Calu3 (cell line): ENCODE results near the gene OR2C3. TPM values are rescaled to one million over a fixed set of nuclear protein-coding genes. Genes with fewer than 3 reads are reported as not detected.
"Not testable (repeated sequence)": the region's sequence is repeated elsewhere in the genome, so short reads cannot be mapped to it uniquely, and the experiment has no call there.

Experiments
- BruUV-seq: library from RNA; stranded (reverse); fragments of 400-500 nt; replicated peaks from 2 replicates; lab custom pipeline; 2021; lab: Mats Ljungman, UMichigan
- CTCF ChIA-PET: fragments of 300-600 bp; sonication (Branson Sonifier 250); formaldehyde crosslinking; loops from one replicate; lab custom pipeline; 2022; ENCODE audit warnings: antibody characterized with exemption; lab: Charles Lee
- DNase-seq: peaks from one replicate; pipeline ENCODE4 v3.0.0; 2022
- H3K27ac Mint-ChIP-seq: one replicate; pipeline ENCODE4 v1.8.0; 2022; ENCODE audit warnings: mixed read lengths; ENCODE audit not compliant: unreplicated experiment
- H3K27me3 Mint-ChIP-seq: one replicate; pipeline ENCODE4 v1.8.0; 2022; ENCODE audit warnings: mixed read lengths; ENCODE audit not compliant: unreplicated experiment
- H3K36me3 Mint-ChIP-seq: one replicate; pipeline ENCODE4 v1.8.0; 2022; ENCODE audit warnings: mild to moderate bottlenecking, moderate library complexity, mixed read lengths; ENCODE audit not compliant: insufficient read depth, unreplicated experiment
- H3K4me1 Mint-ChIP-seq: one replicate; pipeline ENCODE4 v1.8.0; 2022; ENCODE audit warnings: mild to moderate bottlenecking, low read depth, mixed read lengths; ENCODE audit not compliant: unreplicated experiment
- H3K4me3 Mint-ChIP-seq: one replicate; pipeline ENCODE4 v1.8.0; 2022; ENCODE audit warnings: mild to moderate bottlenecking, low read depth, moderate library complexity, mixed read lengths; ENCODE audit not compliant: unreplicated experiment
- H3K9me3 Mint-ChIP-seq: one replicate; pipeline ENCODE4 v1.8.0; 2022; ENCODE audit warnings: low read depth, mixed read lengths; ENCODE audit not compliant: unreplicated experiment
- intact Hi-C: fragments of 100-400 bp; cut with micrococcal nuclease; formaldehyde crosslinking; loops from one replicate; pipeline ENCODE4 v1.10.0; 2022; ENCODE audit not compliant: unreplicated experiment
- total RNA-seq: library from RNA; stranded (reverse); gene quantifications from 2 replicates; pipeline ENCODE4 v1.2.3, GENCODE V29; 2022
- TF ChIP-seq, protein P1 (sequence below): fragments of 200-600 bp; IDR thresholded peaks from one replicate; pipeline ENCODE4 v1.8.0; 2022; ENCODE audit warnings: antibody characterized with exemption; ENCODE audit not compliant: unreplicated experiment

OR2C3 gene
- total RNA-seq, 1 experiment from 2014 or later: not detected

DNA sequence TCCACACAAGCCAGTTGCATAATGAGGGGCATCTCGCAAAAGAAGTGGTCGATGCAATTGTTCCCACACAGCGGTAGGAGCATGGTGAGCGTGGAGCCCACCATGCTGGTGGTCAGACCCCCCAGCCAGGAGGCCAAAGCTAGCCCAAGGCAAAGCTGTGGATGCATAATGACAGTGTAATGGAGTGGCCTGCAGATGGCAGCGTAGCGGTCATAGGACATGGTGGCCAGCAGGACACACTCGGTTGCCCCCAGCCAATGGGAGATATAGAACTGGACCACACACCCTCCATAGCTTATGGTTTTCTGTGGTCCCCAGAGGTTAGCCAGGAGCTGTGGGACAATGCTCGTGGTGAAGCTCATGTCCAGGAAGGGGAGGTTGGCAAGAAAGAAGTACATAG, 4.3 kb downstream of the OR2C3 start:
- Mint-ChIP-seq H3K27me3 (no peaks in the 10 kb centered on the region), H3K36me3 (no peaks in the 10 kb centered on the region), H3K4me3 (no peak overlapping the region), H3K4me1 (no peaks in the 10 kb centered on the region), H3K9me3 (peaks cover 29% of the 10 kb centered on the region), H3K27ac (no peak overlapping the region)
- CTCF ChIA-PET: no interaction called here
- BruUV-seq: no TSS peak
- intact Hi-C loops: no loop called here
- DNase-seq: no peak
- TF ChIP-seq, protein P1, sequence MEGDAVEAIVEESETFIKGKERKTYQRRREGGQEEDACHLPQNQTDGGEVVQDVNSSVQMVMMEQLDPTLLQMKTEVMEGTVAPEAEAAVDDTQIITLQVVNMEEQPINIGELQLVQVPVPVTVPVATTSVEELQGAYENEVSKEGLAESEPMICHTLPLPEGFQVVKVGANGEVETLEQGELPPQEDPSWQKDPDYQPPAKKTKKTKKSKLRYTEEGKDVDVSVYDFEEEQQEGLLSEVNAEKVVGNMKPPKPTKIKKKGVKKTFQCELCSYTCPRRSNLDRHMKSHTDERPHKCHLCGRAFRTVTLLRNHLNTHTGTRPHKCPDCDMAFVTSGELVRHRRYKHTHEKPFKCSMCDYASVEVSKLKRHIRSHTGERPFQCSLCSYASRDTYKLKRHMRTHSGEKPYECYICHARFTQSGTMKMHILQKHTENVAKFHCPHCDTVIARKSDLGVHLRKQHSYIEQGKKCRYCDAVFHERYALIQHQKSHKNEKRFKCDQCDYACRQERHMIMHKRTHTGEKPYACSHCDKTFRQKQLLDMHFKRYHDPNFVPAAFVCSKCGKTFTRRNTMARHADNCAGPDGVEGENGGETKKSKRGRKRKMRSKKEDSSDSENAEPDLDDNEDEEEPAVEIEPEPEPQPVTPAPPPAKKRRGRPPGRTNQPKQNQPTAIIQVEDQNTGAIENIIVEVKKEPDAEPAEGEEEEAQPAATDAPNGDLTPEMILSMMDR: no peak

DNA sequence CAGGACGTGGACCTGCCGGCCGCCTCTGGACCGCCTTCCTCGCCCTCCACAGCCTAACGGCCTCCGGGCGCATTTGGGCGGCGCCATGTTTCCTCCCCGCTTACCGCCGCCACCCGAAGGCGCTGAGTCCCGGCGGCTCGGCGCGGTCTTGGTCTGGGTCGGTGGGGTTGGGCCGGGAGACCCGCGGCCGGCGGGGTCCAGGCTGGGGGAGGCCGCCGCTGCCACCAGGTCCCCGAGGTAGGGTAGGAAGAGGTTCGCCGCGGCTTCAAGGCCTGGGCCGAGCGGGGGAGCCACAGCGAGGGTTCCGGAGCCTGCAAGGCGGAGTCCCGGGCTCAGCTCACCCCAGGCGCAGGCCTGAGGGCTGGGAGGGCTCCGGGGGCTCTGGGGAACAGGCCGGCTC, 5.5 kb downstream of the OR2C3 start:
- H3K4me3 Mint-ChIP-seq: no peak overlapping the region
- CTCF ChIA-PET: no interaction called here
- no peak for DNase-seq
- H3K9me3 Mint-ChIP-seq: peaks cover 29% of the 10 kb centered on the region
- no TSS peak for BruUV-seq
- TF ChIP-seq, protein P1: no peak
- intact Hi-C loops: no loop called here
- no peaks in the 10 kb centered on the region for H3K4me1 Mint-ChIP-seq
- no peak overlapping the region for H3K27ac Mint-ChIP-seq
- H3K27me3 Mint-ChIP-seq: no peaks in the 10 kb centered on the region
- no peaks in the 10 kb centered on the region for H3K36me3 Mint-ChIP-seq

DNA sequence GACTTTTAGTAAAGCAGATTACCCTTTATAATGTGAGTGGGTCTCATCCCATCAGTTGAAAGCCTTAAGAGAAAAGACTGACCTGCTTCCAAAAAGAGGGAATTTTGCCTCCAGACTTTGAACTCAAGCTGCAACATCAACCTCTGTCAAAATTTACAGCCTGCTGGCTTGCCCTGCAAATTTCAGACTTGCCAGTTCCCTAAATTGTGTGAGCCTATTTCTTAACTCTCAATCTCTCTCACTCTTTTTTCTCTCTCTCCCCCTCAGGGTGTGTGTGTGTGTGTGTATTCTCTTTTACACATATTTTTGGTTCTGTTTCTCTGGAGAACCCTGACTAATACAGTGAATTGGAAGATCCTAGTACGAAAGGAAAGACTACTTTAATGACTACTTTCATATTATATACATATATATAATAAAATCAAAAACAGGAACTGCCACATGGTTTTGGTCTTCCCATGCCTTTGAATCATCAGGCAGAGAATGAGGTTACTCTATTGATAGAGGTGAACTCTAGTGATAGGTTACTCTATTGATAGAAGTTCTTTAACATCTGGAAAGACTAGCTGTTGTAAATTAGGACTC, 6.4 kb downstream of the OR2C3 start:
- CTCF ChIA-PET: no interaction called here
- TF ChIP-seq, protein P1: no peak
- H3K27me3 Mint-ChIP-seq: no peaks in the 10 kb centered on the region
- BruUV-seq: no TSS peak
- DNase-seq: no peak
- no peaks in the 10 kb centered on the region for H3K36me3 Mint-ChIP-seq
- no peak overlapping the region for H3K4me3 Mint-ChIP-seq
- peaks cover 26% of the 10 kb centered on the region for H3K9me3 Mint-ChIP-seq
- H3K4me1 Mint-ChIP-seq: no peaks in the 10 kb centered on the region
- intact Hi-C loops: no loop called here
- no peak overlapping the region for H3K27ac Mint-ChIP-seq

DNA sequence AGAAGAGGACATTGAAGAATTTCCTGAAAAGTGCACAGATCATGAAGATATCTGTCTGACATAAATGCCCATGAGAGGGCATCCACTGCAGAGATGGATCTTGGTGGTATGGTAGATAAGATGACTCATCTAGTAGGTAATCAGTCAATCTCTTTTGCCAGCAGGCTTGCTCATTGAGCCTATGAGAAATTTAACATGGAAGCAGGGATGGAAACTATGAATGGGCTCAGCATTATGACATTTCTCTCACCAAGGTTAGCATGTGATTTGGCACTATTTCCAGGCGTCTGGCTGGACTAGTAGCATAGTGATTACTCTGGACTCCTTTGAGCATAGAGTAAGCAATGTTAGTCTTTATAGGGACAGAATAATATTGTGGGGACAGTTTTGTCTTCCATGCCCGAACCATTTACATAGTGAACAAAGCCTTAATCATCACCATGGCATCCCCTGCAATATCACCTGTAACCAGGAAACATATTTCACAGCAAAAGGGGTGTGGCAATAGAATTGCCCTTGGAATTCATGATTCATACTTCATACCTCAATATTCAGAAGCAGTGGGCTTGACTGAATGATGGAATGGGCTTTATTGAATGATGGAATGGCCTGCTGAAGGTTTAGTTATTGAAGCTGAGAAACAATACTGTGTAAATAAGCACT, 7.3 kb downstream of the OR2C3 start:
- Mint-ChIP-seq H3K27ac (no peak overlapping the region), H3K4me1 (no peaks in the 10 kb centered on the region), H3K27me3 (no peaks in the 10 kb centered on the region), H3K4me3 (no peak overlapping the region), H3K9me3 (peaks cover 28% of the 10 kb centered on the region), H3K36me3 (no peaks in the 10 kb centered on the region)
- no peak for DNase-seq
- no TSS peak for BruUV-seq
- CTCF ChIA-PET: no interaction called here
- TF ChIP-seq, protein P1: no peak
- intact Hi-C loops: no loop called here

DNA sequence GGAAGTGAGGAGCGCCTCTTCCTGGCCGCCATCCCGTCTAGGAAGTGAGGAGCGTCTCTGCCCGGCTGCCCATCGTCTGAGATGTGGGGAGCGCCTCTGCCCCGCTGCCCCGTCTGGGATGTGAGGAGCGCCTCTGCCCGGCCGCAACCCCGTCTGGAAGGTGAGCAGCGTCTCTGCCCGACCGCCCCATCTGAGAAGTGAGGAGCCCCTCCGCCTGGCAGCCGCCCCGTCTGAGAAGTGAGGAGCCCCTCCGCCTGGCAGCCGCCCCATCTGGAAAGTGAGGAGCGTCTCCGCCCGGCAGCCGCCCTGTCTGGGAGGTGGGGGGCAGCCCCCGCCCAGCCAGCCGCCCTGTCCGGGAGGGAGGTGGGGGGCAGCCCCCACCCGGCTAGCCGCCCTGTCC, 14.4 kb downstream of the OR2C3 start:
- H3K36me3 Mint-ChIP-seq, intact Hi-C loops, H3K27me3 Mint-ChIP-seq, H3K4me3 Mint-ChIP-seq, DNase-seq, H3K27ac Mint-ChIP-seq, CTCF ChIA-PET, H3K4me1 Mint-ChIP-seq, BruUV-seq: not testable (repeated sequence)
- H3K9me3 Mint-ChIP-seq: peaks cover 27% of the 10 kb centered on the region
